Hepatocyte (in vitro differentiated cells): Measurements from ENCODE around the gene TTC39B. TPM values are rescaled to one million over a fixed set of nuclear protein-coding genes. Genes with fewer than 3 reads are reported as not detected.
A peak's percentile ranks its signal among the peaks of the same experiment; 100 is the strongest.

Source experiments
- DNase-seq: peaks from one replicate; pipeline ENCODE4 v3.0.0-alpha.2; 2016; ENCODE audit warnings: low spot score
- H2AFZ ChIP-seq: fragments of 200-600 bp; sonication (generic); 2 replicates; pipeline ENCODE4 v1.6.0; 2016; ENCODE audit warnings: antibody characterized with exemption, mild to moderate bottlenecking
- H3K27ac ChIP-seq: fragments of 200-600 bp; sonication (generic); 2 replicates; pipeline ENCODE4 v1.5.1; 2016; ENCODE audit warnings: mild to moderate bottlenecking
- H3K27me3 ChIP-seq: fragments of 200-600 bp; sonication (generic); 2 replicates; pipeline ENCODE4 v1.6.1; 2016
- H3K36me3 ChIP-seq: fragments of 200-600 bp; sonication (generic); replicated peaks from 2 replicates; pipeline ENCODE4 v1.5.1; 2016; ENCODE audit warnings: low read depth; ENCODE audit not compliant: insufficient read depth
- H3K4me1 ChIP-seq: fragments of 200-600 bp; sonication (generic); 2 replicates; pipeline ENCODE4 v1.5.1; 2016; ENCODE audit warnings: mild to moderate bottlenecking, moderate library complexity; ENCODE audit not compliant: insufficient read depth
- H3K4me2 ChIP-seq: fragments of 200-600 bp; sonication (generic); 2 replicates; pipeline ENCODE4 v1.6.0; 2016
- H3K4me3 ChIP-seq: fragments of 200-600 bp; sonication (generic); 2 replicates; pipeline ENCODE4 v1.5.1; 2016; ENCODE audit warnings: mild to moderate bottlenecking
- H3K79me2 ChIP-seq: fragments of 200-600 bp; sonication (generic); 2 replicates; pipeline ENCODE4 v1.6.0; 2017; ENCODE audit warnings: mild to moderate bottlenecking
- H3K9me2 ChIP-seq: fragments of 200-600 bp; sonication (generic); replicated peaks from 2 replicates; pipeline ENCODE4 v1.6.0; 2017; ENCODE audit warnings: mild to moderate bottlenecking; ENCODE audit not compliant: insufficient read depth
- H3K9me3 ChIP-seq: fragments of 200-600 bp; sonication (generic); 2 replicates; pipeline ENCODE4 v1.5.1; 2016; ENCODE audit warnings: low read depth, mild to moderate bottlenecking
- H4K20me1 ChIP-seq: fragments of 200-600 bp; sonication (generic); 2 replicates; pipeline ENCODE4 v1.6.0; 2016; ENCODE audit warnings: mild to moderate bottlenecking; ENCODE audit not compliant: insufficient read depth, poor library complexity, severe bottlenecking
- EZH2 ChIP-seq: fragments of 200-600 bp; sonication (generic); IDR thresholded peaks from 2 replicates; pipeline ENCODE4 v1.6.1; 2016; ENCODE audit warnings: antibody characterized with exemption, mild to moderate bottlenecking, borderline replicate concordance
- EZH2phosphoT487 ChIP-seq: fragments of 200-600 bp; sonication (generic); IDR thresholded peaks from one replicate; pipeline ENCODE4 v1.6.1; 2018; ENCODE audit warnings: antibody characterized with exemption, mild to moderate bottlenecking, low read depth, moderate library complexity; ENCODE audit not compliant: unreplicated experiment, severe bottlenecking
- WGBS: methylation state at CpG from one replicate; pipeline ENCODE4 v1.1.6; 2016; ENCODE audit warnings: low lambda C conversion rate; ENCODE audit errors: missing lambda C conversion rate; 5-methylcytosine and 5-hydroxymethylcytosine counted together
- polyA plus RNA-seq: library from polyadenylated mRNA; unstranded; fragments of >200 nt; fragmentation: Nextera tagmentation; extraction: Ambion mirVana; gene quantifications from 2 replicates; pipeline ENCODE4 v1.2.1, GENCODE V29; 2016
- total RNA-seq: library from RNA; depleted of rRNA; stranded (reverse); fragments of >200 nt; gene quantifications from 2 replicates; pipeline ENCODE4 v1.2.3, GENCODE V29; 2014
- TF ChIP-seq, protein P1 (sequence below): fragments of 200-600 bp; sonication (generic); IDR thresholded peaks from 2 replicates; pipeline ENCODE4 v1.5.1; 2016; ENCODE audit warnings: antibody characterized with exemption, mild to moderate bottlenecking; ENCODE audit not compliant: poor library complexity

TTC39B gene
- total and polyA plus RNA-seq, 2 experiments from 2014 or later: 2.6 to 15.7 TPM

DNA sequence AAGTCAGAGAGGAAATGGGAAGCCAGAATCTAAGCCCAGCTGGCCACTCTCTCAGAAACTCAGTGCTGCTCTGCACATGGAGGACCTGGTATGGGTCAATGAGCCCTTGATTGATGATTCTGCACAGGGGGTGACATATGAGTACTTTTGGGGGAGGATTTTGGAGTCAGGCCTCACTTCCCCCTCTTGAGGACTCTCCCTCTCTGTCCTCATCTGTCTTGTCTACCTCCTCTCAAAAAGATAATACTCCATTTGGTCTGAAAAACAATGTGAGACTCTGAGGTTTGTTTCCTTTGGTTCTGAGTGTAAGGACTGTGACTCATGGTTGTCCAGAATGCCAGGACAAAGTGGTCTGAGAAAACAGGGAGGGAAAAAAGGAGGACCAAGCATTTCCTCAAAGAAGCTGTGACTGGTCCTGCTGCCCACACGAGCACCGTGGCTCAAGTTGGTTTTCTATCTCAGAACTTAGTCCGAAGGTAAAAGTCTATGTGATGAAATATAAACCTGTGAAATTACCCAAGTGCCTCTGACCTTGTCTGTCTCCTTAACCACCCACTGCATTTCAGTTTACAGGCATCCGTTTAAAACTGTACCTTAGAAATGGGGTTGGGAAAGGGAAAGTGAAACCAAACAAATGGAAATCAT is 11.1 kb downstream of the TTC39B start:
- H3K79me2 ChIP-seq: peaks cover 53% of the 10 kb centered on the region
- peak overlapping the region; percentile 29 for H2AFZ ChIP-seq
- H3K27me3 ChIP-seq: no peaks in the 10 kb centered on the region
- H3K27ac ChIP-seq: peak overlapping the region; percentile 72
- H3K4me3 ChIP-seq: no peak overlapping the region
- H3K4me1 ChIP-seq: peaks cover 27% of the 10 kb centered on the region
- no peaks in the 10 kb centered on the region for H3K9me2 ChIP-seq
- no peaks in the 10 kb centered on the region for H3K9me3 ChIP-seq
- peak overlapping the region; percentile 68 for H3K4me2 ChIP-seq
- DNase-seq: peak; percentile 56
- H4K20me1 ChIP-seq: no peaks in the 10 kb centered on the region
- 37% methylated on average over 4 of the region's 4 CpGs for WGBS
- TF ChIP-seq EZH2 (no peak), EZH2phosphoT487 (no peak)
- TF ChIP-seq, protein P1, sequence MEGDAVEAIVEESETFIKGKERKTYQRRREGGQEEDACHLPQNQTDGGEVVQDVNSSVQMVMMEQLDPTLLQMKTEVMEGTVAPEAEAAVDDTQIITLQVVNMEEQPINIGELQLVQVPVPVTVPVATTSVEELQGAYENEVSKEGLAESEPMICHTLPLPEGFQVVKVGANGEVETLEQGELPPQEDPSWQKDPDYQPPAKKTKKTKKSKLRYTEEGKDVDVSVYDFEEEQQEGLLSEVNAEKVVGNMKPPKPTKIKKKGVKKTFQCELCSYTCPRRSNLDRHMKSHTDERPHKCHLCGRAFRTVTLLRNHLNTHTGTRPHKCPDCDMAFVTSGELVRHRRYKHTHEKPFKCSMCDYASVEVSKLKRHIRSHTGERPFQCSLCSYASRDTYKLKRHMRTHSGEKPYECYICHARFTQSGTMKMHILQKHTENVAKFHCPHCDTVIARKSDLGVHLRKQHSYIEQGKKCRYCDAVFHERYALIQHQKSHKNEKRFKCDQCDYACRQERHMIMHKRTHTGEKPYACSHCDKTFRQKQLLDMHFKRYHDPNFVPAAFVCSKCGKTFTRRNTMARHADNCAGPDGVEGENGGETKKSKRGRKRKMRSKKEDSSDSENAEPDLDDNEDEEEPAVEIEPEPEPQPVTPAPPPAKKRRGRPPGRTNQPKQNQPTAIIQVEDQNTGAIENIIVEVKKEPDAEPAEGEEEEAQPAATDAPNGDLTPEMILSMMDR: no peak
- H3K36me3 ChIP-seq: no peaks in the 10 kb centered on the region

DNA sequence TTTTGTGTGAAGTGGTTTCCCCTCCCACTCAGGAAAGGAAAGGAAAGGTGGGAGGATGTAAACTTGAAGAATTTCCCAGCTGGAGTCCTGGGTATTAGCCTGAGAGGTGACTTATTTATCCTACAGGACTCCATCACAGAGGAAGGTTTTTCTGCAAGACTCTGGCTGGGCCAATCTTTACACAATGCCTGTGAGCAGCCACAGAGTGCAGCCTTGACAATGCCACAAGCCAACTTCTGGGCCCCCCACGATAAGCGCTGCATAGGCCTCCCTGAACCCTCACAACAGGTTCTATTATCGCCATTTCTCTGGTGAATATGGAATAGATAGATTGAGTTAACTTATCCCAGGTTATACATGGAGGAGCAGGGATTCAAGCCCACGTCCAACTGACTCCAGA is 12.4 kb downstream of the TTC39B start:
- H2AFZ ChIP-seq: no peak overlapping the region
- H3K4me1 ChIP-seq: peaks cover 27% of the 10 kb centered on the region
- H3K27ac ChIP-seq: peak overlapping the region; percentile 33
- H3K9me3 ChIP-seq: no peaks in the 10 kb centered on the region
- DNase-seq: no peak
- 90% methylated on average over 4 of the region's 4 CpGs for WGBS
- no peaks in the 10 kb centered on the region for H4K20me1 ChIP-seq
- H3K4me2 ChIP-seq: peak overlapping the region; percentile 21
- peaks cover 51% of the 10 kb centered on the region for H3K79me2 ChIP-seq
- H3K9me2 ChIP-seq: no peaks in the 10 kb centered on the region
- no peak overlapping the region for H3K4me3 ChIP-seq
- TF ChIP-seq, protein P1: no peak
- TF ChIP-seq EZH2phosphoT487 (no peak), EZH2 (no peak)
- H3K27me3 ChIP-seq: no peaks in the 10 kb centered on the region
- H3K36me3 ChIP-seq: no peaks in the 10 kb centered on the region

DNA sequence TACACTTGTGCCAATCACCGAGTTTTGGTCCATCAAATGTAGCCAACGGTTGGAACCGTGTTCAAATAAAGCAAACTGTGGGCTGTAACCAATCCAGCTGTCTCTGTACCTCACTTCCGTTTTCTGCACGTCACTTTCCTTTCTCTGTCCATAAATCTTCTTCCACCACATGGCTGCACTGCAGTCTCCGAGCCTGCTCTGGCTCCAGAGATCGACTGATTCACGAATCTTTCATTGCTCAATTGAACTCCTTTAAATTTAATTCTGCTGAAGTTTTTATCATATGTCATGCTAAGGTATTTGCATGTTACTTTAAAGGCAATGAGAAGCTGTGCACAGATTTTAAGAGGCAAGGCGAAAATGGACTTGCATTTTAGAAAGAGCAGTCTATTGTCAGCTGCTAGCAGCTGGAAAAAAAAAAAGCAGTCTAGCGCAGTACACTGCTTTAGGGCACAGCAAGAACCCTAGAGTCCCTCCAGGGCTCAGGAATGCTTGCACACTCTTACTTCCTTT is 13.2 kb downstream of the TTC39B start:
- Histone ChIP-seq H2AFZ (no peak overlapping the region), H3K27ac (peak overlapping the region; percentile 33), H3K79me2 (peaks cover 46% of the 10 kb centered on the region), H3K4me3 (no peak overlapping the region), H3K36me3 (no peaks in the 10 kb centered on the region), H3K9me2 (no peaks in the 10 kb centered on the region), H3K27me3 (no peaks in the 10 kb centered on the region), H3K9me3 (no peaks in the 10 kb centered on the region), H4K20me1 (no peaks in the 10 kb centered on the region), H3K4me2 (peak overlapping the region; percentile 21), H3K4me1 (peaks cover 27% of the 10 kb centered on the region)
- WGBS: 77% methylated on average over 10 of the region's 10 CpGs
- TF ChIP-seq, protein P1: no peak
- TF ChIP-seq EZH2 (no peak), EZH2phosphoT487 (no peak)
- no peak for DNase-seq
